Right ventricle myocardium inferior (tissue), 1 donor: Measurements from ENCODE around the gene KCP. TPM values are rescaled to one million over a fixed set of nuclear protein-coding genes. Genes with fewer than 3 reads are reported as not detected.
A peak's percentile ranks its signal among the peaks of the same experiment; 100 is the strongest.

ENCODE experiments used
- ATAC-seq: fragments of 200-7000 bp; cut with Tn5 transposase; one replicate; pipeline ENCODE4 v1.9.1; 2020; ENCODE audit warnings: mild to moderate bottlenecking, moderate library complexity
- DNase-seq: peaks from one replicate; pipeline ENCODE4 v3.0.0; 2021; ENCODE audit errors: missing footprints
- intact Hi-C: fragments of 100-400 bp; cut with DNase I; formaldehyde crosslinking; loops from one replicate; pipeline ENCODE4 v1.11.0; 2022
- total RNA-seq: library from RNA; stranded (reverse); fragmentation: NEBNext Ultra II Directional; extraction: Animal tissue kit (Norgen Biotek cat#: 25700); gene quantifications from one replicate; pipeline ENCODE4 v1.2.1, GENCODE V29; 2021
- donor health status: DM: no; HTN: yes; CAD: no; lungs with severe emphysema.

KCP gene
- total RNA-seq, 1 donor from 2014 or later: 0.11 TPM

- no peak for ATAC-seq
- DNase-seq: peak; percentile 23
- intact Hi-C loops: no loop called here
Observed at GRCh38 chr7:128912281-128912680, 1.8 kb upstream of the KCP start.

- peak; percentile 45 for ATAC-seq
- intact Hi-C loops: no loop called here
Observed at GRCh38 chr7:128911423-128912031, 1.0 kb upstream of the KCP start.

GRCh38 chr7:128909625-128910568 lies 612 bp downstream of the KCP start:
- intact Hi-C loops: loop anchor here (10.0 kb wide), 1 partner anchor 305 kb away; no protein-coding TSS in a partner anchor
- no peak for ATAC-seq
- DNase-seq: peak; percentile 62

More at GRCh38 chr7:128911423-128912031, 1.0 kb upstream of the KCP start:
- DNase-seq: peak; percentile 70

- intact Hi-C loops: loop anchor here (10.0 kb wide), 1 partner anchor 306 kb away; no protein-coding TSS in a partner anchor
- DNase-seq: no peak
- ATAC-seq: no peak
Observed at GRCh38 chr7:128908750-128909624, 1.5 kb downstream of the KCP start.

GRCh38 chr7:128906766-128907559 lies 3.5 kb downstream of the KCP start:
- intact Hi-C loops: loop anchor here (10.0 kb wide), 1 partner anchor 308 kb away; no protein-coding TSS in a partner anchor
- DNase-seq: peak; percentile 46
- ATAC-seq: no peak

GRCh38 chr7:128906001-128906765 lies 4.3 kb downstream of the KCP start:
- DNase-seq: peak; percentile 15
- no peak for ATAC-seq
- intact Hi-C loops: loop anchor here (10.0 kb wide), 1 partner anchor 309 kb away; no protein-coding TSS in a partner anchor

GRCh38 chr7:128904381-128905197 lies 5.9 kb downstream of the KCP start:
- DNase-seq (peak; percentile 25), ATAC-seq (peak; percentile 38)
- intact Hi-C loops: loop anchor here (5.0 to 10.0 kb wide), 2 partner anchors 188 to 310 kb away; no protein-coding TSS in a partner anchor

- intact Hi-C loops: loop anchor here (5.0 to 10.0 kb wide), 2 partner anchors 189 to 311 kb away; no protein-coding TSS in a partner anchor
- ATAC-seq: no peak
- DNase-seq: peak; percentile 14
Observed at GRCh38 chr7:128903621-128904361, 6.7 kb downstream of the KCP start.

- DNase-seq (peak; percentile 60), ATAC-seq (no peak)
- intact Hi-C loops: loop anchor here (5.0 to 10.0 kb wide), 2 partner anchors 189 to 312 kb away; no protein-coding TSS in a partner anchor
Observed at GRCh38 chr7:128902761-128903585, 7.5 kb downstream of the KCP start.

GRCh38 chr7:128900237-128900636 lies 10.3 kb downstream of the KCP start:
- ATAC-seq: no peak
- intact Hi-C loops: loop anchor here (5.0 to 10.0 kb wide), 2 partner anchors 192 to 315 kb away; no protein-coding TSS in a partner anchor
- no peak for DNase-seq

GRCh38 chr7:128899392-128899791 lies 11.1 kb downstream of the KCP start:
- no peak for DNase-seq
- no peak for ATAC-seq
- intact Hi-C loops: no loop called here

- intact Hi-C loops: no loop called here
- ATAC-seq (no peak), DNase-seq (peak; percentile 13)
Observed at GRCh38 chr7:128895320-128895719, 15.2 kb downstream of the KCP start.

- DNase-seq (peak; percentile 60), ATAC-seq (no peak)
- intact Hi-C loops: loop anchor here (5.0 kb wide), 1 partner anchor 298 kb away; no protein-coding TSS in a partner anchor
Observed at GRCh38 chr7:128894101-128894440, 16.4 kb downstream of the KCP start.

GRCh38 chr7:128893251-128894100 lies 17.0 kb downstream of the KCP start:
- intact Hi-C loops: loop anchor here (5.0 kb wide), 1 partner anchor 299 kb away; no protein-coding TSS in a partner anchor
- ATAC-seq: no peak
- peak; percentile 60 for DNase-seq
